Prostate gland (tissue), 2 donors: ENCODE measurements around the gene VSTM2B. TPM values are rescaled to one million over a fixed set of nuclear protein-coding genes. Genes with fewer than 3 reads are reported as not detected.

Source experiments
- DNase-seq: peaks from one replicate; pipeline ENCODE4 v3.0.0-alpha.2; 2019; ENCODE audit warnings: low spot score
- H3K27ac ChIP-seq, 2 donors: fragments of 200-600 bp; sonication (generic); 2 replicates each; pipeline ENCODE4 v1.5.1; 2017 to 2019
- H3K27me3 ChIP-seq: fragments of 200-600 bp; sonication (generic); replicated peaks from 2 replicates; pipeline ENCODE4 v1.5.1; 2019; ENCODE audit not compliant: insufficient read depth
- H3K36me3 ChIP-seq, 2 donors: fragments of 200-600 bp; sonication (generic); 1 replicate in 1 of 2; 2 replicates in 1 of 2; pipeline versions ENCODE4 v1.5.1 to v1.8.1; 2017 to 2019
- H3K4me1 ChIP-seq: fragments of 200-600 bp; sonication (generic); replicated peaks from 2 replicates; pipeline ENCODE4 v1.5.1; 2019
- H3K4me3 ChIP-seq, 2 donors: fragments of 200-600 bp; sonication (generic); 2 replicates each; pipeline ENCODE4 v1.5.1; 2017 to 2019
- H3K9me3 ChIP-seq: fragments of 200-600 bp; sonication (generic); 2 replicates; pipeline ENCODE4 v1.5.1; 2017
- POLR2A ChIP-seq: fragments of 450-650 bp; IDR thresholded peaks from one replicate; pipeline ENCODE4 v1.6.1; 2016; ENCODE audit warnings: antibody characterized with exemption, mild to moderate bottlenecking
- POLR2AphosphoS5 ChIP-seq: sonication (generic); formaldehyde crosslinking; IDR thresholded peaks from one replicate; pipeline ENCODE4 v1.6.1; 2017; ENCODE audit warnings: antibody characterized with exemption
- WGBS: methylation state at CpG from one replicate; pipeline ENCODE4 v1.1.5; 2018; 5-methylcytosine and 5-hydroxymethylcytosine counted together
- intact Hi-C: fragments of 100-400 bp; cut with DNase I; formaldehyde crosslinking; loops from one replicate; pipeline ENCODE4 v1.14.2; 2022
- total RNA-seq, 2 donors: library from RNA; depleted of rRNA; stranded (reverse); fragments of >200 nt; gene quantifications; one replicate each; pipeline ENCODE4 v1.1.0, GENCODE V29; 2016
- TF ChIP-seq, protein P1 (sequence below), 4 experiments: fragments of 200-600 bp in 2 of 4; fragments of 450-650 bp in 2 of 4; sonication (generic) in 2 of 4; IDR thresholded peaks; 1 replicate in 3 of 4; 2 replicates in 1 of 4; pipeline ENCODE4 v1.5.1; 2016 to 2019; ENCODE audit warnings: antibody characterized with exemption in 4 of 4, mild to moderate bottlenecking in 2 of 4, moderate library complexity in 2 of 4

VSTM2B gene
- total RNA-seq, 2 donors from 2014 or later, result not detected

DNA sequence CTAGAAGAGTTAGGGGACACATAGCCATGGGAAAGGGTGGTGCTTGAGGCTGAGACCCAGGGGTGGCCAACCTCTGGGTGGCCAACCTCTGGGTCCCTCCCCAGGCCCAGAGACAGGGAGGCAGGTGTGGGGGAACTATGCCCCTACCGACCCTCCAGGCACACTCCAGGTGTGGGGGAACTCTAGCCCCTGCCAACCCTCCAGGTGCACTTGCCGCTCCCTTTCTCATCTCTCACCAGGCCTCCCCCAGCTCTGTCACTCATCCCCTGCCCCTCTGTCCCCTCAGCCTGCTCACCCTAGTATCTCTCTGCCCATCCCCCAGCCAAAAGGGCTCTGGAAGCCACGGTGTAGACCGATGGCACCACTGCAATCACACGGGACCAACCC lies 10.6 kb upstream of the VSTM2B start:
- no peaks in the 10 kb centered on the region for H3K27me3 ChIP-seq
- no peaks in the 10 kb centered on the region for H3K9me3 ChIP-seq
- 59% methylated on average over 5 of the region's 5 CpGs for WGBS
- no peak overlapping the region for H3K27ac ChIP-seq
- no peaks in the 10 kb centered on the region for H3K4me1 ChIP-seq
- no peak for DNase-seq
- no peaks in the 10 kb centered on the region for H3K36me3 ChIP-seq
- intact Hi-C loops, result no loop called here
- TF ChIP-seq POLR2A, result no peak
- TF ChIP-seq, protein P1, sequence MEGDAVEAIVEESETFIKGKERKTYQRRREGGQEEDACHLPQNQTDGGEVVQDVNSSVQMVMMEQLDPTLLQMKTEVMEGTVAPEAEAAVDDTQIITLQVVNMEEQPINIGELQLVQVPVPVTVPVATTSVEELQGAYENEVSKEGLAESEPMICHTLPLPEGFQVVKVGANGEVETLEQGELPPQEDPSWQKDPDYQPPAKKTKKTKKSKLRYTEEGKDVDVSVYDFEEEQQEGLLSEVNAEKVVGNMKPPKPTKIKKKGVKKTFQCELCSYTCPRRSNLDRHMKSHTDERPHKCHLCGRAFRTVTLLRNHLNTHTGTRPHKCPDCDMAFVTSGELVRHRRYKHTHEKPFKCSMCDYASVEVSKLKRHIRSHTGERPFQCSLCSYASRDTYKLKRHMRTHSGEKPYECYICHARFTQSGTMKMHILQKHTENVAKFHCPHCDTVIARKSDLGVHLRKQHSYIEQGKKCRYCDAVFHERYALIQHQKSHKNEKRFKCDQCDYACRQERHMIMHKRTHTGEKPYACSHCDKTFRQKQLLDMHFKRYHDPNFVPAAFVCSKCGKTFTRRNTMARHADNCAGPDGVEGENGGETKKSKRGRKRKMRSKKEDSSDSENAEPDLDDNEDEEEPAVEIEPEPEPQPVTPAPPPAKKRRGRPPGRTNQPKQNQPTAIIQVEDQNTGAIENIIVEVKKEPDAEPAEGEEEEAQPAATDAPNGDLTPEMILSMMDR (IDR thresholded peaks at IDR 0.05), result no peak
- no peak for TF ChIP-seq POLR2AphosphoS5
- H3K4me3 ChIP-seq, result no peak overlapping the region

DNA sequence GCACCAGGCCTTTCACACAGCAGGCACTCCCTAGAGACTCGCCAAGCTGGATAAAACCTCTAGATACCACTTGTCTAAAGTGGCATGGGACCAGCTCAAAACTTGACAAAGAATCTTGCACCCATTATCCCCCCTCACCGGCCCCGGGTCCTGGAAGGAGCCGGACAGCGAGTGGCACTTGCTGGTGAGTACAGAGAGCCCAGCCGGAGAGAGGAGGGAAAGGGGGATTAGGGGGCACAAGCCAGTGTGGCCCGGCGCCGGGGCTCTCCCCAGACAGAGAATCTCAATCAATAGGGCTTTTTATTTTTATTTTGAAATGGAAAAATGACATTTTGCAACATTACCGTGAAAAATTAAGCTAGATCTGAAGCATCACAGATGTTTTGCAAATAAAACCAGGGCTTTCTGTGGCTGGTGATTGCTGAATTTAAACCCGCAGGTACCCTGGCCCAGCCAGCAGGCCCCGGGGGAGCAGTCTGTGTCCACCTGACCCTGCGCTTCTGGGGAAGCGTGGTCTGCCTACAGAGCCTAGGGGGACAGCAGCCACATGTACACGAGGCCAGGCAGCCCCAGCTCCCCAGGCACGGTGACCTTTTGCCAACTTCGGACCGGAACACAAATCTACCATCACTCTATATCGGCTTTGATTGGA lies 10.0 kb upstream of the VSTM2B start:
- H3K4me3 ChIP-seq, result no peak overlapping the region
- no peak overlapping the region for H3K27ac ChIP-seq
- no peaks in the 10 kb centered on the region for H3K9me3 ChIP-seq
- DNase-seq, result no peak
- intact Hi-C loops, result no loop called here
- H3K27me3 ChIP-seq, result no peaks in the 10 kb centered on the region
- H3K4me1 ChIP-seq, result no peaks in the 10 kb centered on the region
- H3K36me3 ChIP-seq, result no peaks in the 10 kb centered on the region
- TF ChIP-seq POLR2A (no peak), POLR2AphosphoS5 (no peak)
- TF ChIP-seq, protein P1 (IDR thresholded peaks at IDR 0.05), result no peak
- 69% methylated on average over 19 of the region's 19 CpGs for WGBS

DNA sequence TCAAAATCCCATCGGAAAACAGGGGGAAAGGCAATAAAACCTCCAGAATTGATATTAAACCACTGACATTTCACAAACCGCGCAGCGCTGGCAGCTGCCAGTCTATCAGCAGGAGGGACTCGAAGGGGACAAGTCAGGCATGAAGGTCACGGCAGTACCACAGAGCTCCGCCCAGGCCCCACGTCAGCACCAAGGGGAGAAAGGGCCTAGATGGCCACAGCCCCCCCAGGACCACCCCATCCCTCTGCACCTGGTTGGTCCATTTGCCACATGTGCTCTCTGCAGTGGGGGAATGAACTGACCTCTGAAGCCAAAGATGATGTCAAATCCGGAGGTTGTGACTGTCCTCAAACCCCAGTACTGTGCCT lies 9.5 kb upstream of the VSTM2B start:
- 78% methylated on average over 9 of the region's 9 CpGs for WGBS
- intact Hi-C loops, result no loop called here
- Histone ChIP-seq H3K27ac (no peak overlapping the region), H3K9me3 (no peaks in the 10 kb centered on the region), H3K27me3 (no peaks in the 10 kb centered on the region), H3K36me3 (no peaks in the 10 kb centered on the region), H3K4me1 (no peaks in the 10 kb centered on the region), H3K4me3 (no peak overlapping the region)
- TF ChIP-seq, protein P1 (IDR thresholded peaks at IDR 0.05), result no peak
- no peak for TF ChIP-seq POLR2AphosphoS5
- TF ChIP-seq POLR2A, result no peak
- no peak for DNase-seq

DNA sequence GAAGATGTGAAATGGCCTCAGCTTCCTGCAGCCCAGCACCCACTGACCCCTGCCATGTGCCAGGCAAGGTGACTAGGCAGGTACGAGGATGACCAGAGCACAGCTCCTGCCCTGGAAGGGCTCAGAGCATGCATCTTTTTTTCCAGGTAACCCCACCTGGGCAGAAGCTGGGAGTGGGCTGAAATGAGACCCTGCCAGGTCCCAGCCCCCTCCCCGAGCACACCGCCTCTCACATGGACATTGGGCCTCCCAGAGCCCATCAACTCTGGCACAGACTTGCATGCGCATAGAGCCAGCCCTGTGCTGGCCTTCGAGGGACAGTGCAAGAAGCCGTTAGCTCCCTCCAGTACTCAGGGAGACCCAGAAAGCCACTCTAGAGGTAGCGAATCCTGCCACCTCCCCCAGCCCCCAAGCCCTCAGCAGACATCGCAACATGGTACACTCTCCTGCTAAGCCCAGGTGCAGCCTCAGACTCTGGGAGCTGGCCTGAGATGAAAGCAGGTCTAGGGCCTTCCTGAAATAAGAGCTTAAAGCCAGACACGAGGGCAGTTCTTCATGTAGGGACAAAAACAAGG lies 8.9 kb upstream of the VSTM2B start:
- 76% methylated on average over 9 of the region's 9 CpGs for WGBS
- H3K4me3 ChIP-seq, result no peak overlapping the region
- TF ChIP-seq, protein P1 (IDR thresholded peaks at IDR 0.05), result no peak
- TF ChIP-seq POLR2AphosphoS5 (no peak), POLR2A (no peak)
- intact Hi-C loops, result no loop called here
- DNase-seq, result no peak
- peaks cover 2% of the 10 kb centered on the region for H3K27me3 ChIP-seq
- H3K27ac ChIP-seq, result no peak overlapping the region
- no peaks in the 10 kb centered on the region for H3K4me1 ChIP-seq
- H3K9me3 ChIP-seq, result no peaks in the 10 kb centered on the region
- H3K36me3 ChIP-seq, result no peaks in the 10 kb centered on the region

DNA sequence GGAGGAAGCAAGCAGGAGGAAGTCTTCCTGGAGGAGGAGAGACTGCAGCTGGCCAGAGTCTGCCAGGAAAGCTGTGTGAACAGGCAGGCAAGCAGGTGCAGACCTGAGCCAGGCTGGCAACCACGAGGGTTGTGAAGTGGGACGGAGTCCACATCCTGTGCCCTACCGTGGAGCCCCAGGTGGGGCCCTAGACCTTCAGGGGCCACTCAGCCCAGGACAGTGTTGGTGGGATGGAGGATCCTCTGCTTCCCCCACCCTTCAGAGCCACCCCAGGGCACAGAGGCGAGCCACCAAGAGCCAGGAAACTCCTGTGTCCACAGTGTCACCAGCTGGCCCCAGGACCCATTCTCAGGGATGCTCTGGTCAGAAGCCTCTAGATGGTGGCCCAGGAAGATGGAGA lies 8.4 kb upstream of the VSTM2B start:
- intact Hi-C loops, result no loop called here
- no peak for DNase-seq
- Histone ChIP-seq H3K27me3 (peaks cover 2% of the 10 kb centered on the region), H3K36me3 (no peaks in the 10 kb centered on the region), H3K9me3 (no peaks in the 10 kb centered on the region), H3K4me1 (no peaks in the 10 kb centered on the region), H3K27ac (no peak overlapping the region), H3K4me3 (no peak overlapping the region)
- TF ChIP-seq POLR2A (no peak), POLR2AphosphoS5 (no peak)
- TF ChIP-seq, protein P1 (IDR thresholded peaks at IDR 0.05), result no peak
- WGBS, result 72% methylated on average over 4 of the region's 4 CpGs
